Dedifferentiated amniotic fluid mesenchymal stem cell (primary cell): ENCODE results near the gene MYH13.

Experiments
- DNase-seq: peaks from one replicate; pipeline ENCODE4 v3.0.0-alpha.2; 2016; ENCODE audit errors: extremely low spot score

Gene MYH13

DNA sequence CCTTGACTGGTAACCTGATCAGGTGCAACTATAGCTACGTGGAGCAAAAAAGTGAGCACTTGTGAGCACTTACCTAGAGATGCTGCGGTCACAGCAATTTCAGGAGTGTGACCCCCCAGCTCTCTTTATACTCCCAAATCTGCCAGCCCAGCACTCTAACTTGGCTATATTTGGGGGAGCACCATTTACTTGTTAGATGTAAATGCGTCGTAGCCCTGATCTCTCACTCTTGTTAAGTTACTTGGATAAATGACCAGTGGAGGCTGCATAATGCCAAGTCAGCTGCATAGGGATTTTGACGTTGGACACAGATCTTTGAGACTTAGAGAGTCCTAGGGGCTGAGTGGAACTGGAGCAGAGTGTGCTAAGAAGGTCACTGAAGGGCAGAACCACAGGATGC lies at the start of gene MYH13:
Gene MYH13, minus strand, starts transcription at position 101 of the 400 bp plus-strand sequence. CDS start 8,476 bp downstream, outside the sequence.
- DNase-seq, result no peak

DNA sequence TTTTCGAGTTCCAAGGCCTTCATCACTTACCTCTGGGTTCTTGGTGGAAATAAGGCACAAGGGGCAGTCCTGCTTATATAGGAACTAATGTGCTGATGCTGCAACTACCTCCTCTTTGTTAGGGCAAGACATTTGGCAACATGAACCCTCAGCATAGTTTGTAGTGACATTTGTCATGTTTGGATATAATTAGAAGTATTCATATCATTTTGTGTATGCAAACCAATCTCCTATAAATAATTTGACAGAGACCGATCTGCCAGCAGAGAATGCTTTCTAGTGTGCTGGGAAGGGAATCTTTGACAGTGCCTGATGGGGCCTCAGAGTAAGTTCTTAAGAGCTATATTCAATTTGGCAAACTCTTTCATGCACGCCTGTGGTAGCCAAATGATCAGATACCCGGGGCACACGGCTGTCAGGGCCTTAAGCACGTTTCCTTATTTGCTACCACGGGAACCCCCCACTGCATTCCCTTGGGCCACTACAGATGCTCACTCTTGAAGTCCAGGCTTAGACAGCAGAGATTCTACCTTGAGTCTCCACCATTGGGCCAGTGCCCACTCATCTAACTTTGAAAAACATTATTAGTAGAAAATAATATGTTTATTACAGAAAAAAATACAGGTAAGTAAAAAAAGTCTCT lies 49.2 kb upstream of the MYH13 start, which contains the start of gene MYH8:
Gene MYH8, minus strand, starts transcription at position 51 of the 643 bp plus-strand sequence. CDS start 1,723 bp downstream, outside the sequence.
- no peak for DNase-seq

DNA sequence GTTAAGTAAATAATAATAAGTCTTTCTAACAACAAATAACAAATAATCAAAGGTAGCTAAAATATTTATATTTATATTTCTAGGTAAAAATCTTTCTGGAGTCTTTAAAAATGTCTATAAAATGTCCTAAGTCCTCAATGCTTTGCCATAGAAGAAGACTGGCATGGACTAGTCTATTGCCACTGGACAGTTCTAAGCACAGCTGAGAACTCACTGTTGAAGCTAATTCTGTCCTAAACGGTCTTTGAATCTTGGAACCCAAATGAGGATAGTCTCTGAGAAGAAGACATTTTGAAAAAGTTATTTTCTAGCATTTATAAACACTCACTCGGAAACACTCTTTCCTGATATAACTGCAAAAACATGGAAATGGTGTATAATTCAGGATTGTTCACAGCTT lies 48.4 kb upstream of the MYH13 start:
- no peak for DNase-seq

DNA sequence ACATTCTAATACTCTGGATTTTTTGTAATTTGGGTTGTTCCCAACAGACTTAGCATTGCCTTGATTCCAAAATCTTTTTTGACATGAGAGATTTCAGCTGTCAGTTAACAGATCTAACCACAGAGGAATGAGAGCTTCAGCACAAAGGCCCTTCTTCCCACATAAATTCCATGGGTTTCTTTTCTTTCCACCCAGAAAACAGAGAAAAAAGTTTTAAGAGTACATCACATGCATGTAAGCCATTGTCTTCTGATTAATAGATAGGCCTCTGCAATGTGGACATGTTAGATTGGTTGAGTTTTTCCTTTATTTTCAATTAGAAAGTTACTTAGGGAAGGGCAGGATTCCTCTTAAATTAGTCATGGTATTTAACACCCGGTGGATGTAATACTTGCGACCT lies 48.0 kb upstream of the MYH13 start:
- DNase-seq, result no peak

DNA sequence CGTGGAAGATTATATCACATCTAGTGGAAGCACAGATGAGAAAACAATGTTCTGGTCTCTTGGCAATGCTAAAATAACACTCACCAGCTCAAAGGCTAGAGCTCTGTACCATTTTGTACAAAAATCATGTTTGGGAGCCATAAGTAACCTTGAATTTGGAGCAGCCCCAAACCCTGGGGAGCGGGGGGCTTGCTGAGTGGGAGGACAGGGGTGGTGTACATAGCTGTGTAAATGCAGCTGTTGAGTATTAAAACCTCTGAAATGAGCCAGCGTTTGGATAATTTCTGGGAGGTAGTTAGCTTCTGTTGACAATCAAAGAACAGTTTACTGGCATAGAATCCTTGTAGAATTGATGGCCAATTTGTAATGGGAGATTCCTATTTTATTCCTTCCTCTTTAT lies 44.6 kb upstream of the MYH13 start:
- no peak for DNase-seq

DNA sequence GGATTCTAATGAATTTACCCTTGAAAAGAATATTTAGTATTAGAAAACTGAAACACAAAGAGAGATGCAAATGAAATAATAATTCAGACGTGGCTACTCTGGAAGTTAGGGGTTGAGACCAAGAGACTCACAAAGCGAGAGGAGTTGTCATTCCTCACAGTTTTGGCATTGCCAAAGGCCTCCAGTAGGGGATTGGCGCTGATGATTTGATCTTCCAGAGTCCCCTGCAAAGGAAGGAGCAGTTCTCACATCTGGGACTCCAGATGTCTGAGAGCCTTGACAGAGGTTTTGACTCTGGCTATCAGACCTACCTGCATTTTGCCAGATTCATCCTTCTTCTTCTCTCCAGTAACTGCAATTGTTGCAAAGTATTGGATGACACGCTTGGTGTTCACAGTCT lies 42.4 kb upstream of the MYH13 start:
- no peak for DNase-seq

DNA sequence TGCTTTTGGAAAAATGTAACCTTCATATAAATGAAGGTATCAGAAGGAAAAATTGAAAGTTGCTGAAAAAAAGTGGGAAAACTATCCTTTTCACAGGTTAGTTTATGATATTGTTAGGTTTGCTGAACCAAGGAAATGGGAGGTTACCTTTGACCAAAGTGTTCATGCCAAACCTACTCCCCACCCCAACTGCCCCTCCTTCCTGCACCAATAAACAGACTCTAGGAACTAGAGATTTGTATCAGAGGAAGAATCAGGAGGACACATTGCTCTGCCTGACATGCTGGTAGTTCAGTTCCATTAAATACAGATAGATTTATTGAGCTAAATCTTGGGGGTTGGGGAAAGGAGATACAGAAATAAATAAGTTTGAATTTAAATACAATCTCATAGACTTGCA lies 30.8 kb upstream of the MYH13 start:
- DNase-seq, result no peak

DNA sequence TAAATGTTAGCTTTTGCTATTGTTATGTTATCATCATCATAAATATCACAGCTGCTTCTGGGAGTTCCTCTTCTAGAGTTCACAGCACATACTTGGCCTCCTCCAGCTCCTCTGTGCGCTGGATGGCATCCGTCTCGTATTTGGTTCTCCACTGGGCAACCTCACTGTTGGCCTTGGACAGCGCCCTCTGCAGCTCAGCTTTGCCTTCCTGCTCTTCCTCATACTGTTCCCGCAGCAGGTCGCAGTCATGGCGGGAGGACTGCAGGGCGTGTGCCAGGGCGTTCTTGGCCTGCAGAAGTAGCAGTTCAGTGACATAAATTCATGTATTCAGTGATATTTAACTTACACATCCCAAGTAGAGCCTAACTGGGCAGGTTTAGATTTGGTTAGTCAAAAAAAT lies 25.5 kb upstream of the MYH13 start:
- no peak for DNase-seq

DNA sequence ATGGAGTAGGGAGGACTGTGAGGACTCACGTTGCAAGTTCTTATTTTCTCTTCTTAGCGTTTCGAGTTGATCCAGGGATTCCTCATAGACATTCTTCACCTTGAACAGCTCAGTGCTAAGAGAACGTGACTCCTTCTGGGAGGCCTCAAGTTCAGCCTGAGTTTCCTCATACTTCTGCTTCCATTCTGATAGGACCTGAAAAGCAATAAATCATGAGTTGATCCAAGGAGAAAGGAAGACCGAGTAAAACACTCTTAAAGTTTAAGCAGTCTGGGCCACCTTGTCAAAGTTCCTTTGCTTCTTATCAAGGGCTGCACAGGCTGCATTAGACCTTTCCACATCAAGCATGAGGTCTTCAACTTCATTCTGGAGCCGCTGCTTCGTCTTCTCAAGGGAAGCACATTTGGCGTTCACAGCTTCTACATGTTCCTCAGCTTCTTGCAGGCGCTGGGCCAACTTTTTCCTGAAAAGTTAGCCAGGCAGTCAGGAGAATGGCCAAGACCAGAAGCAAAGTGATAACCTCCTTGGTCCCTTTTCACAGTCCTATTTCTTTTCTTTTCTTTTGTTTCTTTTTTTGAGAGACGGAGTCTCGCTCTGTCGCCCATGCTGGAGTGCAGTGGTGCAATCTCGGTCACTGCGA lies 23.8 kb upstream of the MYH13 start:
- no peak for DNase-seq

DNA sequence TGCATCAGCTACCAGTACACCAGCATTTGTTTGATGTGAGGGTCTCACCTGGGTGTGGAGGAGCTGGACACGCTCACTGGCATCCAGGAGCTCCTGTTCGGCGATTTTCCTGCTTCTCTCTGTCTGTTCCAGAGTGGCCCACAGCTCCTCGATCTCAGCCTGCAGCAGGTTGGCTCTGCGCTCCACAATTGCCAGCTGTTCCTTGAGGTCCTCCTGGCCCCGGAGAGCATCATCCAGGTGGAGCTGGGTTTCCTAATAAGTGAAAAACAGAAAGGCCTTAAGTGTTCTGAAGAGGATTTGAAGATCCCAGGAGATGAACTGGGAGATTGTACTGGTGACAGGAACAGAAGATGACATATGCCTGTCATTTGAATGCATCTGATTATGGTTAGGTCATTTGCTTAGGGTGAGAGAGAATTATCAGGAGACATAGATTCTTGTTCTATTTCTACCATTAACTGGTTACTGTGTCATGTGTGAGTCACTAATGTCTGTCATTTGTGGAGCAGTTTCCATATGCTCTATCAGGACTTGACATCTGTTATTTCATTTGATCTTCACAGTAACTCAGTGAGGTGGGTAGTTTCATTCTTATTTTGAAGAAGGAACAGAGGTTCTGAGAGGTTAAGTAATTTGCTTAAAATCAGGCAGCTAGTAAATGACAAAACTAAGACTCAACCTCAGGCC lies 21.5 kb upstream of the MYH13 start:
- no peak for DNase-seq

DNA sequence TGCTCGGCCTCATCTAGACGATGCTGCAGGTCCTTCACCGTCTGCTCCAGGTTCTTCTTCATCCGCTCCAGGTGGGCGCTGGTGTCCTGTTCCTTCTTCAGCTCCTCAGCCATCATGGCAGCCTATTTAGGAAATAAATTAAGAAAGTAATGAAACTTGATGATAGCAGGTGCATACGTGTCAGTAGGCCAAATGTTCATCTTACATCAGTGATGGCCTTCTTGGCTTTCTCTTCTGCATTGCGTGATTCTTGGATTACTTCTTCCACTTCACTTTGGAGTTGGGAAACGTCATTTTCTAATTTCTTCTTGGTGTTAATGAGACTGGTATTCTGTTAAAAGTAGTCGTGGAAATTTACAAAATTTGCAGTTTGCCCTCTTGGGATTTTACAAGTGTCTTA lies 20.1 kb upstream of the MYH13 start:
- DNase-seq, result no peak

DNA sequence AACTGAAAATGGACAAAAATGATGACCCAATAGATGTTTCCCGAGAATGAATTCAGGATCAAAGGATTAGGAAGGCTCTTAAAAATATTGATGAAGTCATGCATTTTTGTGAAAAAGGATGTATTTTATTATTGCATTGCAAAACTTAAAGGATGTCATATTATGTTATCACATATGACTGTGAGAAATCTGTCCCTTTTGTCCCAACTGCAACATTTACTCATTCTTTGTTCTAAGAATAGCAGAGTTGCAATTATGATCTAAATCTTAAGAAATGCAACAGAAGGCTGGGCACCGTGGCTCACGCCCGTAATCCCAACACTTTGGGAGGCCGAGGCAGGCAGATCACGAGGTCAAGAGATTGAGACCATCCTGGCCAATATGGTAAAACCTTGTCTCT lies 13.1 kb upstream of the MYH13 start:
- no peak for DNase-seq

DNA sequence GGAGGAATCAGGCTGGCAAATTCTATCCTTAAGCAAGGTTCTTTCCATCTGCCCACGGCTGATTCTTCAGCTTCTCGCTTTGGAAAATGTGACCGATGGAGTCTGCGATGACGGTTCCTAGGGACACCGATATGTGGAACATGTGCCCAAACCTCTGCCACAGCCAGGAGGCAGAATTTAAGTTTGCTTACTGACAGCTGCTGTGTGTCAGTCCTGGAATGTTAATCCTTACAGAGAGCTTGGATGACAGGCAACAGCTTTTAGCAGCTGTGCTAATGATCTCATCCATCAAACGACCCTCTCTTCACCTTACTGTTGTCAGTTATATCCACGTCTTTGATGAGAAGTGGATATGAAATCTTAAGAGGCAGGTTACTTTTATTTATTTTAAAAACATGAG lies 11.4 kb upstream of the MYH13 start:
- no peak for DNase-seq

DNA sequence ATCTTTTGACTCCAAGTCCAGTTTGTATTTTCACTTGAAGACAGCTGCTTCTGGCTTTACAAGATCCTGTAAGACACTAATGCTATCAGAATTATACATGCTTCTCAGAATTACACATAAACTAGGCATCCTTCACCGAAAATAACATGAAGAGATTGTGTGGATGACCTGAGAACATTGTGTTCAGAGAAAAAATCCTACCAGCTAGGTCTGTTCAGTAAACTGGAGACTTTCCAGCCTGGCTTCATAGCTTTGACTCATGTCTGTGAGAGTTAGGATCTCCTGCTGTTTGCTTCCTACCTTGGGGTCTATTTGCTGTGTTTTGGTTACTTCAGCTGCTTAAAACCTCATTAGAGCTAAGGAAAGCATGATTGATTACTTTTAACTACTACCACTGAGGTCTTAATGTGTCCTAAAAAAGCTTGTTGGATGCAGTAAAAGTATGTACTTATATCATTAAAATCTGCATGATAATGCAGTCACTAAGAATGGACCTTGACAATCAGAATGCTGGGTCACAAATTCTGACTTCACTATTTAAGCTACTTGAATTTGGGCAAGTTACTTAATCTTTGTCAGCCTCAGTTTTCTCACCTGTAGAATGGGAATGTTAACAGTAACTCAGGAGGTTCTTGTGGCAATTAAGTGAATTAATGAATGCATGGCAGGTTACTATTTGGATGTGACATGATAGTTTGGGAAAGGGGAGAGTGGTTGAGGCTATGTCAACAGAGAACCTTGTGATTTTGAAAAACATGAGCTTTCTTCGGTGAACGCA lies 8.0 kb upstream of the MYH13 start:
- DNase-seq, result no peak

DNA sequence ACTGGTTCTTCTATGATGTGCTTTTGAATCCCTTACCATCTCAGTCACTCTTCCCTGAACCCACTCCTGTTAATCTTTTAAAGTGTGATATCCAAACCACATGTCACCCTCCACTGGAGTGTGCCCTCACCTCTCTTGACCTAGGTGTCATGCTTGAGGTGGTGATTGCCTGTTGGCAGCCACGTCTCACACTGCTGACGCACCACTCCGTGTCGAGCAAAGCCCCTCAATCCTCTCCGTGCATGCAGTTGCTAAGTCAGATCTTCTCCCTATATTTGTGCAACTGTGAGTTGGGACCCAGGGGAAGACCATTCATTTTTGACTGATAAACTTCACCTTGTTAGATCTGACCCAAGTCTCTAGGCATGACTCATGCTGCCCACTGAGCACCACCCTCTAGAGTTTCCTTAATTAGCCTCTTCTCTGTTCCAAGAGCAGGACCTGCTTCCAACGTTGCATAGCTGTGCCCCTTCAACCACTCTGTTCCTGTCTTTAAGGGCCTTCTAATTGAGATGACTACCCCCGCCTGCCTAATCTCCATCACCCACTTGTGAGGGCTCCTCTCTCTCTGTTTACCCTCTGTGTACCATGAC lies 2.7 kb downstream of the MYH13 start:
- DNase-seq, result no peak

DNA sequence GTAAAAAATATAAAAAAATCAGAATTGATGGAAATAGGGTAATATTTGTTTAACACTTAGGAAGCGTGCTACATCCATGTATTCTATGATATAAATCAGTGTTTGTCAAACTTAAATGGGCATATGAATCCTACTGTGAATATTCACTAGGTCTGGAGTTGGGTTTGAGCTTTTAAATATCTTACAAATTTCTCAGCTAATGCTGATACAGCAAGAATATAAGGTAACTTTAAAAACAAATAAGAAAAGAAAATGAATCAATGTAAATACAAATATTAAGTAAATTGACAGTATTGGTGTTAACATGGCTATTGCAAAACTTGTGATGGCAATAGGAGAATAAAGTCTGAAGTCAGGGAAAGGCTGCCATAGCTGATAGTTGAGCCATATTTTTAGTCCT lies 3.6 kb downstream of the MYH13 start:
- DNase-seq, result no peak

DNA sequence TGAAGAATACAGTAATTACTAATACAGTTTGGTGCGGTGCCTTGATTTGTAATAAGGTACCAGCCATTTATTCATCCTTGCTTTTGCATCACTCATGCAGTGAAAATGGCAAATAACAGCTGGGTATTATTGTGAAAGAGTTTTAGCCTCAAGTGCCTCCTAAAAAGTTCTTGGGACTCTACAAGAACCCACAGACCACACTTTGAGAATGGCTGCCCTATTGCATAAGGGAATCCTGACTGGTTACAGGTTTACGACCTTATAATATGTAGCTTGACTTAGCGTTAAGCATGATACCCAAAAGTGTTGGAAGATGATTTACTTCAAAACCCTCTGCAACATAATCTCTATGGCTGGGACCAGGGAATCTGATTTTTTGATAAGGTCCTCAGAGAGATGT lies 4.2 kb downstream of the MYH13 start:
- DNase-seq, result no peak

DNA sequence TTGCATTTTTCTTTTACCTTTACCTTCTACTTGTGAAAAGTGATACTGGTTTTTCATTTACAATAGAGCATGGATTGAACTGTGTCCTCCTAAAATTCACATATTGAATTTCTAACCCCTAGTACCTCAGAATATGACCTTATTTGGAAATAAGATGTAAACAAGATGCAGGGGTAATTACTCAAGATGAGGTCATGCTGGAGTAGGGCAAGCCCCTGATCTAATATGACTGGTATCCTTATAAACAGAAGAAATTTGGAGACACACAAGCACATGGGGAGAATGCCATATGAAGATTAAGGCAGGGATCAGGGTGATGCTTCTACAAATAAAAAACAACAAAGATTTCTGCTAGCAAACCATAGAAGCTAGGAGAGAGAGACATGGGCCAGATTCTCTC lies 12.2 kb downstream of the MYH13 start:
- DNase-seq, result no peak

DNA sequence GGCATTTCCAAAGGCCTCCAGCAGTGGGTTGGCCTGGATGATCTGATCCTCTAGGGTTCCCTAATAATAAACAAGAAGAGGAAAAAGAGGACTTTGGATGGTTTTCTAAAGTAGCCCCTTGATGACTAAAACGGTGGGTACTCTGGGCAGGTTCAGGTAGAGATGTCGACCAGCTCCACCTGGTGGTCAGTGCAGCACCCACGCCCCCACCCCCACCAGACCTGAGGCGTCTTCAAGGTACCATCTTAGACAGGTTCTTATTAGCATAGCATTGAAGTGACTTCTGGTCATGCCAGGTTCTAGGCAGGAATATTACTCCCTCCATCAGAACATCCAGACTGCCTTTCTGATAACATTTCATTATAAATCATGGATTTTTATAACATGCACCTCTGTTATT lies 15.0 kb downstream of the MYH13 start:
- no peak for DNase-seq

DNA sequence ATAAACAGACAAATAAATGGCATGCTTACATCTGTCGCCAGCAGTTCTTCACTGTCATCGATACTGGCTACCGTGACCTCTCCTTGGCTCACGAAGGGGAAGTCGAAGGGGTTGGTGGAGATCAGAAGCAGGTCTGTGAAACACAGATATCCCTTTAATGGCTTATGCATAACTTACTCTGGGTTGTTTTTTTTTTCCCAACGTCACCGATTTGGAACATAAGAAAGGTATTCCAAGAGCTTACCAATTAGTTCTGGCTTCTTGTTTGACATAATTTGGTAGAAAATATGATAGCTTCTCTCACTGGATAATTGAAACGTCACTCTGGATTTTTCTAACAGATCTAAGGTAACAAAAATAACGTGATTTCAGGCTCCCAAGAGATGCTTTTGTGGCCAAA lies 18.2 kb downstream of the MYH13 start:
- no peak for DNase-seq

DNA sequence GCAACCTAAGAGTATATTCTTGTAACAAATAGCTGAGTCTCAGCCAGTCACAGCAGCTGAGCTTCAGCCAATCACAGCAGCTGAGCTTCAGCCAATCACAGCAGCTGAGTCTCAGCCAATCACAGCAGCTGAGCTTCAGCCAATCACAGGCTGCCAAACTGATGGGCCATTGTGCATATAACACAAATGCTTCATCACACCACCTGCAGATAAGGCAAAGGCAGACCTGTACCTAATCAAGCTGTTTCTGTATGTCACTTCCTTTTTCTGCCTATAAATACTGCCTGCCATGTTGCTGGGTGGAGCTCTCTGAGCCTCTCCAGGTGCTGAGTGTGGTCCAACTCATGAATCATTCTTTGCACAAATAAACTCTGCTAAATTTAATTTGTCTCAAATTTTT lies 19.9 kb downstream of the MYH13 start:
- DNase-seq, result no peak

DNA sequence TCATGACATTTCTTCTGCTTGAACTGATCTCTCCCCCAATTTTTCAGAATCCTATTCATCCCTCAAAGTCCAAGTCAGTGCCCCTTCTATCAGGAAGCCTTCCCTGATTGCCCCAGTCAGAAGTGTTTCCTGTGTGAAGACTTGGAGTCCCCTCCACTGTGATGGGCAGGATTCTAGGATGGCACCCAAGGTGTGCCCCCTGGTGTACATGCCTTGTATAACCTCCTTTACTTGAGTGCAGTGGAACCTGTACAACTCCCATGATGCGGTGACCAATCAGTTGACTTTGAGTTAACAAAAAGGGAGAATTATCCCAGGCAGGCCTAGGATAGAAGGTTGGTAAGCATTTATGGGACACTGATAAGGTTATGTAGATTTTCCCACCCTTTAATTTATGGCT lies 23.4 kb downstream of the MYH13 start:
- DNase-seq, result no peak
